GM18868 (cell line): ENCODE data around the gene MUTYH.

ENCODE experiments used
- ATAC-seq: cut with Tn5 transposase; IDR thresholded peaks from one replicate; pipeline ENCODE4 v1.9.1; 2021; ENCODE audit warnings: mild to moderate bottlenecking, moderate library complexity; ENCODE audit not compliant: unreplicated experiment

MUTYH gene

GRCh38 chr1:45282351-45282750 is 57.9 kb downstream of the MUTYH start:
- no peak for ATAC-seq
